HFFc6 (cell line): ENCODE results near the gene ACTN4. TPM values are rescaled to one million over a fixed set of nuclear protein-coding genes. Genes with fewer than 3 reads are reported as not detected.

Experiments used
- DNase-seq: peaks from one replicate; pipeline ENCODE4 v3.0.0-alpha.2; 2018
- H3K27ac Mint-ChIP-seq: 2 replicates; pipeline ENCODE4 v1.8.0; 2020; ENCODE audit warnings: mild to moderate bottlenecking, mixed read lengths
- H3K27me3 Mint-ChIP-seq: 2 replicates; pipeline ENCODE4 v1.8.0; 2021; ENCODE audit warnings: mild to moderate bottlenecking, moderate library complexity, mixed read lengths; ENCODE audit not compliant: insufficient read depth
- H3K36me3 Mint-ChIP-seq: 2 replicates; pipeline ENCODE4 v1.8.0; 2021; ENCODE audit warnings: low read depth, mixed read lengths
- H3K4me1 Mint-ChIP-seq: 2 replicates; pipeline ENCODE4 v1.8.0; 2020; ENCODE audit warnings: low read depth, mixed read lengths
- H3K4me3 Mint-ChIP-seq: 2 replicates; pipeline ENCODE4 v1.8.0; 2020; ENCODE audit warnings: mild to moderate bottlenecking, moderate library complexity, mixed read lengths
- H3K9me3 Mint-ChIP-seq: 2 replicates; pipeline ENCODE4 v1.8.0; 2020; ENCODE audit warnings: mild to moderate bottlenecking, mixed read lengths
- CTCF ChIP-seq: fragments of 200-600 bp; sonication (generic); IDR thresholded peaks from 2 replicates; pipeline ENCODE4 v1.5.0; 2021; ENCODE audit warnings: antibody characterized with exemption, mild to moderate bottlenecking
- total RNA-seq, 6 experiments: library from RNA; stranded (reverse); fragmentation: NEBNext Ultra II Directional; extraction: Animal tissue kit (Norgen Biotek cat#: 25700); gene quantifications; 2 replicates in 1 of 6; 3 replicates in 5 of 6; pipeline ENCODE4 v1.2.3, GENCODE V29; 2021

Gene ACTN4
- total RNA-seq, 6 experiments from 2014 or later = 972 to 1,299 (median 1,250) TPM

GRCh38 chr19:38661136-38661535 lies 13.7 kb downstream of the ACTN4 start:
- peaks cover 48% of the 10 kb centered on the region for H3K36me3 Mint-ChIP-seq
- peak; percentile 49 for DNase-seq
- H3K4me3 Mint-ChIP-seq = peak overlapping the region; percentile 33; the same call in 1 of the 2 replicates
- H3K9me3 Mint-ChIP-seq = no peaks in the 10 kb centered on the region
- H3K27ac Mint-ChIP-seq = peak overlapping the region; percentile 99
- H3K4me1 Mint-ChIP-seq = peaks cover 97% of the 10 kb centered on the region
- no peak for TF ChIP-seq CTCF
- H3K27me3 Mint-ChIP-seq = peaks cover 17% of the 10 kb centered on the region

- H3K27me3 Mint-ChIP-seq = peaks cover 17% of the 10 kb centered on the region
- H3K4me3 Mint-ChIP-seq = peak overlapping the region; percentile 27
- H3K27ac Mint-ChIP-seq = peak overlapping the region; percentile 80
- TF ChIP-seq CTCF = no peak
- peaks cover 41% of the 10 kb centered on the region for H3K36me3 Mint-ChIP-seq
- H3K4me1 Mint-ChIP-seq = peaks cover 97% of the 10 kb centered on the region
- H3K9me3 Mint-ChIP-seq = no peaks in the 10 kb centered on the region
- no peak for DNase-seq
Measured at GRCh38 chr19:38661996-38662395, 14.5 kb downstream of the ACTN4 start.

GRCh38 chr19:38662537-38663155 lies 15.2 kb downstream of the ACTN4 start:
- Mint-ChIP-seq H3K9me3 (no peaks in the 10 kb centered on the region), H3K36me3 (peaks cover 37% of the 10 kb centered on the region), H3K4me1 (peaks cover 97% of the 10 kb centered on the region), H3K27ac (peak overlapping the region; percentile 80), H3K27me3 (peaks cover 15% of the 10 kb centered on the region), H3K4me3 (peak overlapping the region; percentile 27)
- TF ChIP-seq CTCF = no peak
- DNase-seq = no peak

GRCh38 chr19:38663156-38663651 lies 15.8 kb downstream of the ACTN4 start:
- Mint-ChIP-seq H3K27ac (peak overlapping the region; percentile 80), H3K4me3 (0 out of 2 replicates have a peak overlapping the region, but pooled peaks have one; percentile 20)

GRCh38 chr19:38663957-38664502 lies 16.6 kb downstream of the ACTN4 start:
- DNase-seq = no peak
- H3K9me3 Mint-ChIP-seq = no peaks in the 10 kb centered on the region
- TF ChIP-seq CTCF = no peak
- H3K27ac Mint-ChIP-seq = peak overlapping the region; percentile 97
- H3K4me1 Mint-ChIP-seq = peaks cover 97% of the 10 kb centered on the region
- peaks cover 14% of the 10 kb centered on the region for H3K27me3 Mint-ChIP-seq
- H3K36me3 Mint-ChIP-seq = peaks cover 41% of the 10 kb centered on the region
- peak overlapping the region; percentile 50 for H3K4me3 Mint-ChIP-seq

More at GRCh38 chr19:38663156-38663651, 15.8 kb downstream of the ACTN4 start:
- Mint-ChIP-seq H3K36me3 (peaks cover 36% of the 10 kb centered on the region), H3K27me3 (peaks cover 17% of the 10 kb centered on the region), H3K4me1 (peaks cover 97% of the 10 kb centered on the region), H3K9me3 (no peaks in the 10 kb centered on the region)
- TF ChIP-seq CTCF = no peak
- no peak for DNase-seq
